ENCODE data around the gene SEPTIN14.

GRCh38 chr7:55903985-55904759 is 41.6 kb upstream of the SEPTIN14 start:
- TF ChIP-seq POLR2A (IDR thresholded peaks at IDR 0.05; ENCODE audit: borderline replicate concordance, extremely low read depth, insufficient read depth, insufficient read length): no peak
- no peak for TF ChIP-seq SRF (IDR thresholded peaks at IDR 0.05; ENCODE audit: low read depth)
- no peak for TF ChIP-seq CTCF (IDR thresholded peaks at IDR 0.05 in 2 of 3, conservative IDR thresholded peaks at IDR 0.05 in 1 of 3; ENCODE audit: borderline replicate concordance in 1 of 3, insufficient read depth in 1 of 3, low read depth in 2 of 3, low read length in 2 of 3)
- TF ChIP-seq EZH2 (IDR thresholded peaks at IDR 0.05): no peak
- TF ChIP-seq SP1 (IDR thresholded peaks at IDR 0.05; ENCODE audit: low read depth): no peak
- TF ChIP-seq JUND (IDR thresholded peaks at IDR 0.05): no peak
- TF ChIP-seq ZNF274 (IDR thresholded peaks at IDR 0.05; ENCODE audit: low read depth, low read length): no peak
- TF ChIP-seq SIN3A (IDR thresholded peaks at IDR 0.05; ENCODE audit: low read depth): no peak
- no peak for TF ChIP-seq MAX (IDR thresholded peaks at IDR 0.05)
- no peak for TF ChIP-seq ZFX (IDR thresholded peaks at IDR 0.05)
- TF ChIP-seq POLR2AphosphoS5 (IDR thresholded peaks at IDR 0.05; ENCODE audit: low read depth, low read length): no peak
